GM12878 (cell line): ENCODE measurements around the gene CEACAM21. TPM values are rescaled to one million over a fixed set of nuclear protein-coding genes. Genes with fewer than 3 reads are reported as not detected.

Experiments
- ATAC-seq: fragments of 200-7000 bp; cut with Tn5 transposase; 3 replicates; pipeline ENCODE4 v1.9.1; 2020; ENCODE audit warnings: mild to moderate bottlenecking, moderate library complexity
- BruUV-seq: library from RNA; stranded (reverse); fragments of 400-500 nt; replicated peaks from 2 replicates; lab custom pipeline; 2021; lab: Mats Ljungman, UMichigan
- CTCF ChIA-PET: fragments of 300-600 bp; sonication (Branson Sonifier 250); formaldehyde crosslinking; extraction: SDS; loops from one replicate; lab custom pipeline; 2021; ENCODE audit warnings: inconsistent platforms; lab: Yijun Ruan, JAX
- POLR2A ChIA-PET: fragments of 350-600 bp; formaldehyde crosslinking; extraction: SDS; loops from one replicate; lab custom pipeline; 2021; ENCODE audit warnings: inconsistent platforms; lab: Charles Lee
- RAD21 ChIA-PET: fragments of 300-600 bp; sonication (Branson Sonifier 250); formaldehyde crosslinking; loops from one replicate; lab custom pipeline; 2023; ENCODE audit warnings: antibody characterized with exemption; ENCODE audit not compliant: unreplicated experiment; lab: Charles Lee
- SMC1A ChIA-PET: fragments of 300-600 bp; sonication (Branson Sonifier 250); formaldehyde crosslinking; loops from one replicate; lab custom pipeline; 2023; ENCODE audit not compliant: unreplicated experiment, uncharacterized antibody; lab: Charles Lee
- DNase-seq: peaks from one replicate; pipeline ENCODE4 v3.0.0-alpha.2; 2011; ENCODE audit warnings: low read depth, low spot score
- FAIRE-seq: peaks from 3 replicates; lab custom pipeline; 2011; peaks lifted over from hg19 to GRCh38; lab: Jason Lieb, UNC
- H2AFZ ChIP-seq: 2 replicates; pipeline ENCODE4 v1.6.0; 2011; ENCODE audit warnings: low read depth, low read length, control low read depth; ENCODE audit not compliant: control insufficient read depth
- H3K27ac ChIP-seq: 2 replicates; pipeline ENCODE4 v1.5.1; 2011; ENCODE audit warnings: control low read depth; ENCODE audit not compliant: control insufficient read depth, insufficient read depth
- H3K27me3 ChIP-seq, 2 experiments: replicated peaks in 1 of 2; 2 replicates each; pipeline versions ENCODE4 v1.6.0 to v1.6.1; 2011; ENCODE audit warnings: low read length in 1 of 2; ENCODE audit not compliant: control insufficient read depth in 2 of 2, insufficient read depth in 2 of 2
- H3K36me3 ChIP-seq, 2 experiments: 2 replicates each; pipeline ENCODE4 v1.5.1; 2011; ENCODE audit warnings: low read length in 1 of 2; ENCODE audit not compliant: control insufficient read depth in 2 of 2, insufficient read depth in 2 of 2
- H3K4me1 ChIP-seq: 2 replicates; pipeline ENCODE4 v1.6.1; 2011; ENCODE audit warnings: mild to moderate bottlenecking, low read length, moderate library complexity, mixed read lengths; ENCODE audit not compliant: control insufficient read depth, insufficient read depth
- H3K4me2 ChIP-seq: 2 replicates; pipeline ENCODE4 v1.6.0; 2011; ENCODE audit warnings: control low read depth; ENCODE audit not compliant: control insufficient read depth, insufficient read depth
- H3K4me3 ChIP-seq: fragments of 200-600 bp; sonication (generic); 2 replicates; pipeline ENCODE4 v1.5.1; 2016
- H3K79me2 ChIP-seq: 2 replicates; pipeline ENCODE4 v1.6.0; 2011; ENCODE audit warnings: low read length; ENCODE audit not compliant: control insufficient read depth, insufficient read depth
- H3K9ac ChIP-seq: 2 replicates; pipeline ENCODE4 v1.8.0; 2011; ENCODE audit warnings: low read length, control low read depth, mixed read lengths; ENCODE audit not compliant: control insufficient read depth, insufficient read depth
- H3K9me3 ChIP-seq: replicated peaks from 3 replicates; pipeline ENCODE4 v1.5.1; 2011; ENCODE audit warnings: mild to moderate bottlenecking, low read length; ENCODE audit not compliant: control insufficient read depth, insufficient read depth
- H4K20me1 ChIP-seq: 2 replicates; pipeline ENCODE4 v1.6.0; 2011; ENCODE audit not compliant: control insufficient read depth, insufficient read depth
- CHD1 ChIP-seq: IDR thresholded peaks from 2 replicates; pipeline ENCODE4 v1.6.1; 2012; ENCODE audit warnings: low read depth, low read length, improper control_type of control experiment
- CHD2 ChIP-seq: IDR thresholded peaks from 2 replicates; pipeline ENCODE4 v1.6.1; 2011; ENCODE audit warnings: low read depth, low read length, improper control_type of control experiment, borderline replicate concordance
- EP300 ChIP-seq, 2 experiments: fragments of 150-350 bp in 1 of 2; IDR thresholded peaks; 2 replicates each; pipeline ENCODE4 v1.6.1; 2011 to 2012; ENCODE audit warnings: low read depth in 2 of 2, low read length in 2 of 2, borderline replicate concordance in 1 of 2, improper control_type of control experiment in 1 of 2, inconsistent platforms in 1 of 2; ENCODE audit not compliant: control insufficient read depth in 1 of 2
- NFIC ChIP-seq: IDR thresholded peaks from 2 replicates; pipeline ENCODE4 v1.6.1; 2012; ENCODE audit warnings: low read depth, mild to moderate bottlenecking, inconsistent platforms, low read length, moderate library complexity
- PAX8 ChIP-seq: fragments of 450-650 bp; IDR thresholded peaks from 2 replicates; pipeline ENCODE4 v1.6.1; 2017; ENCODE audit warnings: mild to moderate bottlenecking, moderate library complexity
- PML ChIP-seq: IDR thresholded peaks from 2 replicates; pipeline ENCODE4 v1.6.1; 2012; ENCODE audit warnings: low read length, inconsistent platforms
- RFX5 ChIP-seq: IDR thresholded peaks from 2 replicates; pipeline ENCODE4 v1.6.1; 2011; ENCODE audit warnings: low read depth, low read length, improper control_type of control experiment
- SIN3A ChIP-seq: IDR thresholded peaks from 2 replicates; pipeline ENCODE4 v1.6.1; 2012; ENCODE audit warnings: low read depth, low read length, improper control_type of control experiment
- SKIL ChIP-seq: fragments of 450-650 bp; IDR thresholded peaks from 2 replicates; pipeline ENCODE4 v1.6.1; 2017; ENCODE audit warnings: mild to moderate bottlenecking, low read depth, inconsistent platforms; ENCODE audit not compliant: poor library complexity, severe bottlenecking
- SMAD5 ChIP-seq: IDR thresholded peaks from 2 replicates; pipeline ENCODE4 v1.6.1; 2016; ENCODE audit warnings: antibody characterized with exemption, low read depth
- SMC3 ChIP-seq: IDR thresholded peaks from 2 replicates; pipeline ENCODE4 v1.6.1; 2011; ENCODE audit warnings: low read length, improper control_type of control experiment, borderline replicate concordance
- SP1 ChIP-seq: IDR thresholded peaks from one replicate; pipeline ENCODE4 v1.6.1; 2011; ENCODE audit warnings: low read depth, low read length
- SPI1 ChIP-seq: IDR thresholded peaks from 2 replicates; pipeline ENCODE4 v1.6.1; 2011; ENCODE audit warnings: low read depth, mild to moderate bottlenecking, low read length, moderate library complexity, borderline replicate concordance; ENCODE audit not compliant: insufficient read depth
- SREBF1 ChIP-seq: IDR thresholded peaks from 2 replicates; pipeline ENCODE4 v1.6.1; 2012; ENCODE audit warnings: mild to moderate bottlenecking, low read length
- SRF ChIP-seq, 2 experiments: IDR thresholded peaks; 2 replicates each; pipeline ENCODE4 v1.6.1; 2011; ENCODE audit warnings: low read depth in 2 of 2, low read length in 2 of 2, mild to moderate bottlenecking in 1 of 2, moderate library complexity in 1 of 2
- ZNF217 ChIP-seq: fragments of 450-650 bp; IDR thresholded peaks from 2 replicates; pipeline ENCODE4 v1.6.1; 2017; ENCODE audit warnings: antibody characterized with exemption, mild to moderate bottlenecking
- ZZZ3 ChIP-seq: IDR thresholded peaks from 2 replicates; pipeline ENCODE4 v1.6.1; 2011; ENCODE audit warnings: low read depth; ENCODE audit not compliant: control insufficient read depth, insufficient read length
- WGBS: methylation state at CpG from one replicate; pipeline ENCODE4 v1.1.6; 2016; ENCODE audit warnings: low lambda C conversion rate; ENCODE audit not compliant: insufficient replicate concordance, insufficient coverage; ENCODE audit errors: missing lambda C conversion rate; 5-methylcytosine and 5-hydroxymethylcytosine counted together
- in situ Hi-C: fragments of 300-500 bp; cut with MboI; formaldehyde crosslinking; loops from 9 replicates; pipeline ENCODE4 v1.14.3; 2018; ENCODE audit warnings: mixed read lengths
- intact Hi-C: fragments of 100-400 bp; cut with micrococcal nuclease; formaldehyde crosslinking; loops from one replicate; pipeline ENCODE4 v1.14.2; 2022; ENCODE audit not compliant: unreplicated experiment
- polyA plus RNA-seq, 11 experiments: library from polyadenylated mRNA; depleted of rRNA in 4 of 11; unstranded in 6 of 11; stranded (reverse) in 5 of 11; fragments of >200 nt; fragmentation: Nextera tagmentation in 4 of 11; fragmentation: Illumina TruSeq in 1 of 11; extraction: Ambion mirVana in 4 of 11; extraction: Trizol in 1 of 11; gene quantifications; 1 replicate in 1 of 11; 2 replicates in 10 of 11; pipeline versions ENCODE4 v1.2.1 to v1.2.3, GENCODE V29; 2011 to 2016; ENCODE audit warnings: inconsistent platforms in 2 of 11, missing spikeins in 2 of 11, low read depth in 1 of 11
- total RNA-seq, 4 experiments: library from RNA; depleted of rRNA in 3 of 4; stranded (reverse); fragments of >200 nt in 3 of 4; fragmentation: Illumina TruSeq in 1 of 4; extraction: Trizol in 1 of 4; gene quantifications; 2 replicates each; pipeline versions ENCODE4 v1.2.1 to v1.2.3, GENCODE V29; 2013 to 2021

Gene CEACAM21
- total and polyA plus RNA-seq, 10 of the 15 experiments (the other 5 are each of a cell fraction or from before 2014, with no cell fraction given): 0.87 to 13.6 (median 8.1) TPM

- in situ Hi-C loops (loop anchor here (10.0 kb wide), 1 partner anchor 133 kb away; the partner anchor contains the start of gene ERICH4), intact Hi-C loops (loop anchor here (10.0 kb wide), 1 partner anchor 603 kb away; no protein-coding TSS in a partner anchor)
- Histone ChIP-seq H3K4me1 (peaks cover 8% of the 10 kb centered on the region; the same call in 1 of the 2 replicates), H2AFZ (no peak overlapping the region), H3K36me3 (no peaks in the 10 kb centered on the region), H3K27me3 (no peaks in the 10 kb centered on the region), H3K9me3 (peaks cover 14% of the 10 kb centered on the region), H4K20me1 (no peaks in the 10 kb centered on the region), H3K27ac (no peak overlapping the region)
- RAD21 ChIA-PET: interaction anchor here (0.5 to 1.0 kb wide), 2 partner anchors 39 to 130 kb away, joined by 3 read pairs; no protein-coding TSS in a partner anchor
- SMC1A ChIA-PET: interaction anchor here (0.6 to 1.5 kb wide), 3 partner anchors 16 to 88 kb away, joined by 3 to 4 read pairs (median 4); no protein-coding TSS in a partner anchor
- POLR2A ChIA-PET: no interaction called here
- WGBS: 23% methylated on average over 2 of the region's 2 CpGs
- CTCF ChIA-PET: interaction anchor here (1.4 to 1.6 kb wide), 2 partner anchors 14 to 20 kb away, joined by 4 to 6 read pairs; no protein-coding TSS in a partner anchor
- BruUV-seq: no TSS peak
- TF ChIP-seq PAX8: no peak
- no peak for TF ChIP-seq SP1
- no peak for TF ChIP-seq CHD2
- TF ChIP-seq CHD1: no peak
- TF ChIP-seq SKIL: no peak
- no peak for TF ChIP-seq SPI1
- no peak for TF ChIP-seq SRF (IDR thresholded peaks at IDR 0.05; ENCODE audit: low read depth in 2 of 2, low read length in 2 of 2)
- TF ChIP-seq ZNF217: no peak
- no peak for TF ChIP-seq EP300 (IDR thresholded peaks at IDR 0.05; ENCODE audit: borderline replicate concordance in 1 of 2, control insufficient read depth in 1 of 2, low read depth in 2 of 2, low read length in 2 of 2)
- TF ChIP-seq SMAD5: no peak
- TF ChIP-seq SREBF1: no peak
- TF ChIP-seq PML: no peak
- TF ChIP-seq SIN3A: no peak
- TF ChIP-seq ZZZ3: no peak
- TF ChIP-seq RFX5: no peak
- no peak for TF ChIP-seq NFIC
- TF ChIP-seq SMC3: no peak
- TF ChIP-seq, all 136 proteins: peak for 0
- Histone ChIP-seq H3K4me2 (no peak overlapping the region), H3K4me3 (no peak overlapping the region), H3K9ac (no peak overlapping the region), H3K79me2 (no peaks in the 10 kb centered on the region)
- FAIRE-seq: no peak
- DNase-seq: no peak
- no peak for ATAC-seq
Observed at GRCh38 chr19:41577833-41578232, 1.9 kb downstream of the CEACAM21 start.
